Omental fat pad (tissue), 4 donors: ENCODE data around the gene KCTD7. TPM values are rescaled to one million over a fixed set of nuclear protein-coding genes. Genes with fewer than 3 reads are reported as not detected.
"Not testable (repeated sequence)": the region's sequence is repeated elsewhere in the genome, so short reads cannot be mapped to it uniquely, and the experiment has no call there.

ENCODE experiments used
- ATAC-seq: fragments of 150-250 bp; one replicate; pipeline ENCODE4 v1.9.1; 2016; ENCODE audit warnings: mild to moderate bottlenecking, moderate library complexity; ENCODE audit not compliant: low FRiP score
- DNase-seq: peaks from one replicate; pipeline ENCODE4 v3.0.0-alpha.2; 2019; ENCODE audit warnings: low spot score
- CTCF ChIP-seq, 3 donors: fragments of 450-650 bp; IDR thresholded peaks; one replicate each; pipeline ENCODE4 v1.5.1; 2016 to 2017; ENCODE audit warnings: antibody characterized with exemption in 3 of 3, mild to moderate bottlenecking in 3 of 3, moderate library complexity in 2 of 3
- total RNA-seq, 4 donors: library from RNA; depleted of rRNA; stranded (reverse); fragments of >200 nt; gene quantifications; one replicate each; pipeline ENCODE4 v1.1.0, GENCODE V29; 2016

The KCTD7 gene
- total RNA-seq, 4 donors from 2014 or later = 14.2 to 26.8 (median 14.6) TPM

- DNase-seq (peak; percentile 83), ATAC-seq (peak; percentile 92)
- TF ChIP-seq CTCF (IDR thresholded peaks at IDR 0.05) = no peak
Observed at GRCh38 chr7:66591799-66592596, 36.7 kb upstream of the KCTD7 start.

- not testable (repeated sequence) for ATAC-seq, DNase-seq
Observed at GRCh38 chr7:66592597-66593146, 36.0 kb upstream of the KCTD7 start.

GRCh38 chr7:66594082-66594481 lies 34.6 kb upstream of the KCTD7 start:
- ATAC-seq, DNase-seq: not testable (repeated sequence)

- ATAC-seq (no peak), DNase-seq (no peak)
- no peak for TF ChIP-seq CTCF (IDR thresholded peaks at IDR 0.05)
Observed at GRCh38 chr7:66597461-66597860, 31.2 kb upstream of the KCTD7 start.

GRCh38 chr7:66602159-66602558 lies 26.5 kb upstream of the KCTD7 start:
- no peak for TF ChIP-seq CTCF (IDR thresholded peaks at IDR 0.05)
- ATAC-seq = no peak
- DNase-seq = no peak

GRCh38 chr7:66604198-66604597 lies 24.5 kb upstream of the KCTD7 start:
- ATAC-seq (no peak), DNase-seq (no peak)
- TF ChIP-seq CTCF (IDR thresholded peaks at IDR 0.05) = no peak

GRCh38 chr7:66606540-66607291 lies 22.0 kb upstream of the KCTD7 start:
- not testable (repeated sequence) for ATAC-seq, DNase-seq

GRCh38 chr7:66609176-66609575 lies 19.5 kb upstream of the KCTD7 start:
- no peak for ATAC-seq
- no peak for TF ChIP-seq CTCF (IDR thresholded peaks at IDR 0.05)

GRCh38 chr7:66614596-66614995 lies 14.1 kb upstream of the KCTD7 start:
- DNase-seq, ATAC-seq: not testable (repeated sequence)

More at GRCh38 chr7:66609176-66609575, 19.5 kb upstream of the KCTD7 start:
- DNase-seq = no peak
